Lung (tissue), 12 donors: ENCODE results near the gene CFAP58. TPM values are rescaled to one million over a fixed set of nuclear protein-coding genes. Genes with fewer than 3 reads are reported as not detected.
"Not testable (repeated sequence)": the region's sequence is repeated elsewhere in the genome, so short reads cannot be mapped to it uniquely, and the experiment has no call there.

Experiments used
- ATAC-seq: fragments of 200-7000 bp; cut with Tn5 transposase; one replicate; pipeline ENCODE4 v1.9.1; 2020; ENCODE audit warnings: moderate number of reproducible peaks; ENCODE audit not compliant: insufficient read depth, low FRiP score
- DNase-seq, 3 donors: peaks; one replicate each; pipeline ENCODE4 v3.0.0-alpha.2; 2013 to 2017
- H3K27ac ChIP-seq, 2 donors: one replicate each; pipeline ENCODE4 v1.5.1; 2013; ENCODE audit warnings: mild to moderate bottlenecking in 2 of 2, moderate library complexity in 2 of 2, control low read depth in 1 of 2, inconsistent platforms in 1 of 2, low read depth in 1 of 2, low read length in 1 of 2
- H3K27me3 ChIP-seq, 3 donors: one replicate each; pipeline ENCODE4 v1.5.1; 2013; ENCODE audit warnings: low read length in 2 of 3; ENCODE audit not compliant: control insufficient read depth in 3 of 3, insufficient read depth in 3 of 3
- H3K36me3 ChIP-seq, 4 donors: one replicate each; pipeline ENCODE4 v1.5.1; 2013; ENCODE audit warnings: low read length in 4 of 4, mild to moderate bottlenecking in 1 of 4, moderate library complexity in 1 of 4; ENCODE audit not compliant: control insufficient read depth in 4 of 4, insufficient read depth in 4 of 4
- H3K4me1 ChIP-seq, 5 donors: one replicate each; pipeline ENCODE4 v1.5.1; 2013; ENCODE audit warnings: low read length in 5 of 5, mild to moderate bottlenecking in 2 of 5, moderate library complexity in 1 of 5; ENCODE audit not compliant: control insufficient read depth in 5 of 5, insufficient read depth in 5 of 5
- H3K4me3 ChIP-seq: one replicate; pipeline ENCODE4 v1.5.1; 2013; ENCODE audit warnings: mild to moderate bottlenecking, control low read depth, moderate library complexity
- H3K9ac ChIP-seq, 2 donors: one replicate each; pipeline ENCODE4 v1.5.1; 2013; ENCODE audit warnings: low read length in 2 of 2, control low read depth in 1 of 2; ENCODE audit not compliant: insufficient read depth in 1 of 2
- H3K9me3 ChIP-seq, 4 donors: one replicate each; pipeline ENCODE4 v1.5.1; 2013; ENCODE audit warnings: low read length in 3 of 4, mild to moderate bottlenecking in 1 of 4, moderate library complexity in 1 of 4; ENCODE audit not compliant: control insufficient read depth in 4 of 4, insufficient read depth in 3 of 4
- CTCF ChIP-seq: IDR thresholded peaks from 2 replicates; pipeline ENCODE4 v1.5.1; 2012; ENCODE audit warnings: mild to moderate bottlenecking; ENCODE audit errors: control extremely low read depth, extremely low read depth
- WGBS, 2 donors: extraction: QIAGEN DNeasy Blood & Tissue Kit; methylation state at CpG; one replicate each; pipeline ENCODE4 v1.1.7; 2013; 5-methylcytosine and 5-hydroxymethylcytosine counted together
- polyA plus RNA-seq, 2 donors: library from polyadenylated mRNA; stranded (reverse); fragments of 200-250 nt; gene quantifications; one replicate each; pipeline ENCODE4 v1.2.1, GENCODE V29; 2013
- total RNA-seq, 2 donors: library from RNA; depleted of rRNA in 1 of 2; stranded (reverse); fragments of >200 nt in 1 of 2; gene quantifications; one replicate each; pipeline ENCODE4 v1.2.1, GENCODE V29; 2014 to 2021
- donor health status: control.
- donor health status: control.
- donor health status: Bipolar disorder and iron deficiency.
- donor health status: healthy.
- donor health status: DM: yes; HTN: yes; CAD: no.

The CFAP58 gene
- total and polyA plus RNA-seq, 4 donors = 1.4 to 5.4 (median 3.6) TPM

- 92% methylated on average over 5 of the region's 5 CpGs for WGBS, 2 donors
- ATAC-seq (no peak), DNase-seq (no peak)
- Histone ChIP-seq H3K9me3 (no peaks in the 10 kb centered on the region), H3K4me3 (no peak overlapping the region), H3K27me3 (no peaks in the 10 kb centered on the region), H3K4me1 (no peaks in the 10 kb centered on the region), H3K27ac (no peak overlapping the region), H3K36me3 (peaks cover 0 to 3% (median 0%) of the 10 kb centered on the region in 4 donors), H3K9ac (no peak overlapping the region)
- TF ChIP-seq CTCF = no peak
Measured at GRCh38 chr10:104450954-104451353, 97.3 kb downstream of the CFAP58 start.

GRCh38 chr10:104452977-104453376 lies 99.3 kb downstream of the CFAP58 start:
- Histone ChIP-seq H3K27me3 (peaks cover 0 to 2% (median 0%) of the 10 kb centered on the region in 3 donors), H3K27ac (no peak overlapping the region), H3K4me3 (no peak overlapping the region), H3K36me3 (peaks cover 0 to 3% (median 0%) of the 10 kb centered on the region in 4 donors), H3K9ac (no peak overlapping the region), H3K4me1 (no peaks in the 10 kb centered on the region), H3K9me3 (no peaks in the 10 kb centered on the region)
- WGBS, 2 donors = 69 to 84% methylated on average over 3 of the region's 3 CpGs
- TF ChIP-seq CTCF = no peak
- DNase-seq = no peak
- ATAC-seq = no peak

- Histone ChIP-seq H3K36me3 (no peaks in the 10 kb centered on the region), H3K27ac (no peak overlapping the region), H3K4me1 (no peaks in the 10 kb centered on the region), H3K27me3 (peaks cover 0 to 2% (median 0%) of the 10 kb centered on the region in 3 donors), H3K9me3 (no peaks in the 10 kb centered on the region), H3K4me3 (no peak overlapping the region), H3K9ac (no peak overlapping the region)
- TF ChIP-seq CTCF = no peak
- ATAC-seq (no peak), DNase-seq (no peak)
- 49 to 53% methylated on average over 8 of the region's 8 CpGs for WGBS, 2 donors
Measured at GRCh38 chr10:104456802-104457542, 103.3 kb downstream of the CFAP58 start.

- H3K9ac ChIP-seq = no peak overlapping the region
- H3K9me3 ChIP-seq = peaks cover 0 to 2% (median 0%) of the 10 kb centered on the region in 4 donors
- H3K4me3 ChIP-seq = no peak overlapping the region
- H3K27me3 ChIP-seq = peaks cover 0 to 2% (median 0%) of the 10 kb centered on the region in 3 donors
- H3K27ac ChIP-seq = no peak overlapping the region
- no peaks in the 10 kb centered on the region for H3K36me3 ChIP-seq
- H3K4me1 ChIP-seq = no peaks in the 10 kb centered on the region
- DNase-seq (no peak), ATAC-seq (no peak)
- TF ChIP-seq CTCF = no peak
- WGBS, 2 donors = 79 to 92% methylated on average over 3 of the region's 3 CpGs
Measured at GRCh38 chr10:104457543-104457828, 103.9 kb downstream of the CFAP58 start.

GRCh38 chr10:104465575-104465974 lies 111.9 kb downstream of the CFAP58 start:
- not testable (repeated sequence) for DNase-seq, H3K4me3 ChIP-seq, H3K9ac ChIP-seq, H3K27me3 ChIP-seq, ATAC-seq, H3K4me1 ChIP-seq, H3K27ac ChIP-seq, H3K36me3 ChIP-seq
- H3K9me3 ChIP-seq = peaks cover 0 to 12% (median 4%) of the 10 kb centered on the region in 4 donors
